HepG2 (cell line): ENCODE results near the gene DDX46. TPM values are rescaled to one million over a fixed set of nuclear protein-coding genes. Genes with fewer than 3 reads are reported as not detected.

Experiments used
- ATAC-seq: fragments of 200-7000 bp; cut with Tn5 transposase; 3 replicates; pipeline ENCODE4 v1.9.1; 2020; ENCODE audit warnings: mild to moderate bottlenecking, moderate library complexity
- BruUV-seq: library from RNA; stranded (reverse); fragments of 400-500 nt; replicated peaks from 2 replicates; lab custom pipeline; 2021; lab: Mats Ljungman, UMichigan
- CTCF ChIA-PET: fragments of 300-600 bp; formaldehyde crosslinking; extraction: SDS; loops from one replicate; lab custom pipeline; 2021; ENCODE audit warnings: low total read pairs, inconsistent platforms, low intra/inter-chr PET ratio; lab: Yijun Ruan, JAX
- POLR2A ChIA-PET: fragments of 350-600 bp; sonication (Branson Sonifier 250); formaldehyde crosslinking; loops from one replicate; lab custom pipeline; 2020; ENCODE audit warnings: antibody characterized with exemption, inconsistent platforms; lab: Yijun Ruan, JAX
- DNase-seq: peaks from one replicate; pipeline ENCODE4 v3.0.0-alpha.2; 2015; ENCODE audit warnings: low spot score
- FAIRE-seq: peaks from 3 replicates; lab custom pipeline; 2011; peaks lifted over from hg19 to GRCh38; lab: Jason Lieb, UNC
- H2AFZ ChIP-seq: one replicate; pipeline ENCODE4 v1.6.1; 2011; ENCODE audit warnings: low read length, inconsistent platforms
- H3K27ac ChIP-seq: fragments of 300-600 bp; 3 replicates; pipeline ENCODE4 v1.8.0; 2011; ENCODE audit warnings: mixed run types, mild to moderate bottlenecking, mixed read lengths, low read length, inconsistent platforms; ENCODE audit not compliant: insufficient read depth; ENCODE audit errors: extremely low read length
- H3K27me3 ChIP-seq, 2 experiments: fragments of 200-600 bp in 1 of 2; 2 replicates in 1 of 2; 3 replicates in 1 of 2; pipeline versions ENCODE4 v1.6.0 to v1.8.0; 2011; ENCODE audit warnings: low read length in 2 of 2, mild to moderate bottlenecking in 2 of 2, moderate library complexity in 2 of 2, inconsistent platforms in 1 of 2; ENCODE audit not compliant: insufficient read depth in 2 of 2, control insufficient read depth in 1 of 2
- H3K36me3 ChIP-seq, 2 experiments: fragments of 200-600 bp in 1 of 2; replicated peaks in 1 of 2; 2 replicates in 1 of 2; 3 replicates in 1 of 2; pipeline versions ENCODE4 v1.5.1 to v1.8.0; 2011; ENCODE audit warnings: low read length in 2 of 2, inconsistent platforms in 1 of 2; ENCODE audit not compliant: insufficient read depth in 2 of 2, control insufficient read depth in 1 of 2
- H3K4me1 ChIP-seq: 2 replicates; pipeline ENCODE4 v1.5.1; 2012; ENCODE audit warnings: low read length, inconsistent platforms; ENCODE audit not compliant: insufficient read depth
- H3K4me2 ChIP-seq: 2 replicates; pipeline ENCODE4 v1.6.0; 2011; ENCODE audit warnings: low read depth, low read length, inconsistent platforms
- H3K4me3 ChIP-seq, 3 experiments: fragments of 200-600 bp in 1 of 3; sonication (generic), shearing (Covaris generic) in 1 of 3; replicated peaks in 1 of 3; 2 replicates each; pipeline ENCODE4 v1.5.1; 2011 to 2016; ENCODE audit warnings: low read length in 3 of 3, inconsistent platforms in 2 of 3, low read depth in 2 of 3, mild to moderate bottlenecking in 2 of 3, control low read depth in 1 of 3, mixed read lengths in 1 of 3; ENCODE audit not compliant: insufficient read depth in 1 of 3
- H3K79me2 ChIP-seq: one replicate; pipeline ENCODE4 v1.6.1; 2011; ENCODE audit warnings: low read length, inconsistent platforms; ENCODE audit not compliant: insufficient read depth
- H3K9ac ChIP-seq: 2 replicates; pipeline ENCODE4 v1.6.0; 2011; ENCODE audit warnings: mild to moderate bottlenecking, low read depth, low read length, inconsistent platforms; ENCODE audit not compliant: insufficient read depth
- H3K9me3 ChIP-seq: 2 replicates; pipeline ENCODE4 v1.5.1; 2012; ENCODE audit warnings: mild to moderate bottlenecking, low read length
- H4K20me1 ChIP-seq: 2 replicates; pipeline ENCODE4 v1.6.0; 2011; ENCODE audit warnings: inconsistent platforms, mild to moderate bottlenecking, low read length, moderate library complexity; ENCODE audit not compliant: insufficient read depth
- ATF6 ChIP-seq: sonication (generic); formaldehyde crosslinking; conservative IDR thresholded peaks from 2 replicates; pipeline ENCODE4 v1.4.0; 2020; ENCODE audit warnings: missing genetic modification reagents
- ELK4 ChIP-seq: sonication (generic); formaldehyde crosslinking; IDR thresholded peaks from 2 replicates; pipeline ENCODE4 v1.9.0; 2021; ENCODE audit warnings: missing genetic modification reagents, borderline replicate concordance
- GFI1 ChIP-seq: sonication (generic); formaldehyde crosslinking; IDR thresholded peaks from 2 replicates; pipeline ENCODE4 v1.5.0; 2020; ENCODE audit warnings: missing genetic modification reagents, mild to moderate bottlenecking, borderline replicate concordance
- JDP2 ChIP-seq: sonication (generic); formaldehyde crosslinking; IDR thresholded peaks from 2 replicates; pipeline ENCODE4 v1.8.1; 2022; ENCODE audit warnings: missing genetic modification reagents, borderline replicate concordance
- KAT2B ChIP-seq: fragments of 150-350 bp; IDR thresholded peaks from 2 replicates; pipeline ENCODE4 v1.6.1; 2014; ENCODE audit warnings: low read depth, low read length, borderline replicate concordance
- MTA3 ChIP-seq: sonication (generic); formaldehyde crosslinking; IDR thresholded peaks from 2 replicates; pipeline ENCODE4 v1.4.0; 2020; ENCODE audit warnings: missing genetic modification reagents
- ZBTB43 ChIP-seq: sonication (generic); formaldehyde crosslinking; conservative IDR thresholded peaks from 2 replicates; pipeline ENCODE4 v1.4.0; 2020; ENCODE audit warnings: missing genetic modification reagents
- ZNF282 ChIP-seq: fragments of 450-650 bp; IDR thresholded peaks from 2 replicates; pipeline ENCODE4 v1.6.1; 2018; ENCODE audit not compliant: partially characterized antibody
- ZSCAN9 ChIP-seq: IDR thresholded peaks from 2 replicates; pipeline ENCODE4 v1.6.1; 2016; ENCODE audit warnings: borderline replicate concordance
- WGBS: methylation state at CpG from one replicate; pipeline ENCODE4 v1.1.6; 2017; ENCODE audit warnings: low lambda C conversion rate; 5-methylcytosine and 5-hydroxymethylcytosine counted together
- in situ Hi-C: cut with HindIII; loops from 2 replicates; pipeline ENCODE4 v1.10.0; 2017; ENCODE audit warnings: low pct_unique_long_range_greater_than_20kb; ENCODE audit not compliant: extremely low pct_ligation_motif_present
- intact Hi-C: fragments of 100-400 bp; cut with micrococcal nuclease; formaldehyde crosslinking; loops from one replicate; pipeline ENCODE4 v1.10.0; 2022; ENCODE audit not compliant: unreplicated experiment
- polyA plus RNA-seq, 8 experiments: library from polyadenylated mRNA; depleted of rRNA in 3 of 8; stranded (reverse) in 7 of 8; unstranded in 1 of 8; fragments of >200 nt; fragmentation: Illumina TruSeq in 4 of 8; extraction: Trizol in 4 of 8; gene quantifications; 2 replicates each; pipeline versions ENCODE4 v1.2.1 to v1.2.3, GENCODE V29; 2011 to 2016; ENCODE audit warnings: low read depth in 4 of 8, missing spikeins in 1 of 8, mixed read lengths in 1 of 8; ENCODE audit not compliant: insufficient read depth in 1 of 8
- total RNA-seq, 5 experiments: library from RNA; depleted of rRNA; stranded (reverse); fragments of >200 nt; fragmentation: Illumina TruSeq; extraction: Trizol; gene quantifications; 2 replicates each; pipeline ENCODE4 v1.2.3, GENCODE V29; 2016; ENCODE audit warnings: low read depth in 1 of 5

The DDX46 gene
- total and polyA plus RNA-seq, 2 of the 13 experiments (the other 11 are each of a cell fraction or from before 2014, with no cell fraction given), result 27.3 to 59.3 TPM

GRCh38 chr5:134825212-134825611 is 66.6 kb downstream of the DDX46 start:
- no peak overlapping the region for H3K4me2 ChIP-seq
- FAIRE-seq (no peak), DNase-seq (no peak), ATAC-seq (no peak)
- H3K9me3 ChIP-seq, result no peaks in the 10 kb centered on the region
- H3K9ac ChIP-seq, result no peak overlapping the region
- H3K4me3 ChIP-seq, result no peak overlapping the region
- 98% methylated on average over 7 of the region's 7 CpGs for WGBS
- no peak overlapping the region for H2AFZ ChIP-seq
- H3K36me3 ChIP-seq, result peaks cover 18 to 73% of the 10 kb centered on the region in 2 experiments; a peak in 4 of 5 replicates
- H3K27ac ChIP-seq, result no peak overlapping the region
- H3K79me2 ChIP-seq, result no peaks in the 10 kb centered on the region
- H3K4me1 ChIP-seq, result no peaks in the 10 kb centered on the region
- CTCF ChIA-PET, result no interaction called here
- BruUV-seq, result no TSS peak
- POLR2A ChIA-PET, result no interaction called here
- no peaks in the 10 kb centered on the region for H4K20me1 ChIP-seq
- intact Hi-C loops, result no loop called here
- no peaks in the 10 kb centered on the region for H3K27me3 ChIP-seq
- no peak for TF ChIP-seq JDP2 (CRISPR knock-in tag)
- no peak for TF ChIP-seq ZBTB43 (CRISPR knock-in tag)
- TF ChIP-seq ZNF282, result no peak
- TF ChIP-seq ZSCAN9 (CRISPR knock-in tag), result no peak
- TF ChIP-seq, all 625 proteins: peak for 0
- in situ Hi-C loops, result no loop called here

GRCh38 chr5:134833340-134834032 is 74.9 kb downstream of the DDX46 start:
- BruUV-seq, result no TSS peak
- DNase-seq, result no peak
- no peaks in the 10 kb centered on the region for H3K9me3 ChIP-seq
- no peaks in the 10 kb centered on the region for H3K79me2 ChIP-seq
- H3K4me3 ChIP-seq, result no peak overlapping the region
- no peak overlapping the region for H2AFZ ChIP-seq
- no peak overlapping the region for H3K27ac ChIP-seq
- H3K36me3 ChIP-seq, result peaks cover 3 to 27% of the 10 kb centered on the region in 2 experiments
- H3K9ac ChIP-seq, result no peak overlapping the region
- intact Hi-C loops (no loop called here), in situ Hi-C loops (no loop called here)
- H3K4me1 ChIP-seq, result peaks cover 24% of the 10 kb centered on the region
- no peak for FAIRE-seq
- 94% methylated on average over 3 of the region's 3 CpGs for whole genome bisulfite sequencing
- no peak for ATAC-seq
- POLR2A ChIA-PET, result no interaction called here
- no peak overlapping the region for H3K4me2 ChIP-seq
- no peak for TF ChIP-seq ATF6 (CRISPR knock-in tag)
- no peak for TF ChIP-seq KAT2B
- no peak for TF ChIP-seq MTA3 (CRISPR knock-in tag)
- TF ChIP-seq ELK4 (CRISPR knock-in tag), result no peak
- TF ChIP-seq GFI1 (CRISPR knock-in tag), result no peak
- CTCF ChIA-PET, result no interaction called here
- no peaks in the 10 kb centered on the region for H3K27me3 ChIP-seq
- H4K20me1 ChIP-seq, result no peaks in the 10 kb centered on the region
